Diencephalon (tissue), 1 donor: ENCODE measurements around the gene FOXK1. TPM values are rescaled to one million over a fixed set of nuclear protein-coding genes. Genes with fewer than 3 reads are reported as not detected.

ENCODE experiments used
- small RNA-seq: library from RNA; depleted of rRNA; stranded (forward); fragments of <200 nt; gene quantifications from one replicate; pipeline ENCODE3, GENCODE V24; 2014
- total RNA-seq: library from RNA; depleted of rRNA; stranded (reverse); fragments of >200 nt; gene quantifications from one replicate; pipeline ENCODE4 v1.2.3, GENCODE V29; 2014

FOXK1 gene
- 37.8 TPM for total RNA-seq

DNA sequence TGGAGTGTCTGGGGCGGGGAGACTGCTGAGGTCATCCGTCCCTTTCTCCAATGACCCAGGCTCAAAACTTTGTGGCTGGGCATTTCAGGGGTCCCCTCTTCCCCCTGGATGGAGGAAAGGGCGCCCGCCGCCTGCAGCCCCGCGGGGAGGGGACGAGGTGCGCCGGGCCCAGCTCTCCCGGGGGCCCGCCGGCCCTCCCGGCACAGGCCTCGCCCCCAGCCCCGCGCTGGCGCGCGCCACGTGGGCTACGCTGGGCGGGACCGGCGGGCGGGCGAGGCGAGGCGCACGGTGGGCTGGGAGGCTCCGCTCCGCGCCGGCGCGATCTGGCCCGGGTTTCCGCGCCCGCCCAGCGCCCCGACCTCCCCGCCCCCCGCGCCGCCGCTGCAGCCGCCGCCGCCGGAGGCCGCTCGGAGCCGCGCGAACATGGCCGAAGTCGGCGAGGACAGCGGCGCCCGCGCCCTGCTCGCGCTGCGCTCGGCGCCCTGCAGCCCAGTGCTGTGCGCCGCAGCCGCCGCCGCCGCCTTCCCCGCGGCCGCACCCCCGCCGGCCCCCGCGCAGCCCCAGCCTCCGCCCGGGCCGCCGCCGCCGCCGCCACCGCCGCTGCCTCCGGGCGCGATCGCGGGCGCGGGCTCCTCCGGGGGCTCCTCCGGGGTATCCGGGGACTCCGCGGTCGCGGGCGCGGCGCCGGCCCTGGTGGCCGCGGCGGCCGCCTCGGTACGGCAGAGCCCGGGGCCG is at the start of gene FOXK1:
TSS of gene FOXK1 (plus strand) at position 410 of the 735 bp plus-strand sequence. CDS start at position 424, 14 bp downstream.

GRCh38 chr7:4775250-4775847 is 93.3 kb downstream of the FOXK1 start, which contains the start of gene AP5Z1:
TSS of gene AP5Z1 (plus strand) at chr7:4775623. CDS start at chr7:4775716, 93 bp downstream.

Small RNA genes within 50 kb of the gene (small RNA-seq; reads per million reads assigned to genes)
- gene MIR4656 (not detected), gene RF00019 (not detected)

Other genes starting within 250 kb of the FOXK1 start
- 19.6 TPM for gene AP5Z1, start 93.3 kb downstream of the FOXK1 start, total RNA-seq
- 1.8 TPM for gene PAPOLB, start 179.7 kb downstream of the FOXK1 start, total RNA-seq
- gene RADIL, start 201.4 kb downstream of the FOXK1 start, total RNA-seq = 6.2 TPM